ENCODE data around the gene CAP1.

DNA sequence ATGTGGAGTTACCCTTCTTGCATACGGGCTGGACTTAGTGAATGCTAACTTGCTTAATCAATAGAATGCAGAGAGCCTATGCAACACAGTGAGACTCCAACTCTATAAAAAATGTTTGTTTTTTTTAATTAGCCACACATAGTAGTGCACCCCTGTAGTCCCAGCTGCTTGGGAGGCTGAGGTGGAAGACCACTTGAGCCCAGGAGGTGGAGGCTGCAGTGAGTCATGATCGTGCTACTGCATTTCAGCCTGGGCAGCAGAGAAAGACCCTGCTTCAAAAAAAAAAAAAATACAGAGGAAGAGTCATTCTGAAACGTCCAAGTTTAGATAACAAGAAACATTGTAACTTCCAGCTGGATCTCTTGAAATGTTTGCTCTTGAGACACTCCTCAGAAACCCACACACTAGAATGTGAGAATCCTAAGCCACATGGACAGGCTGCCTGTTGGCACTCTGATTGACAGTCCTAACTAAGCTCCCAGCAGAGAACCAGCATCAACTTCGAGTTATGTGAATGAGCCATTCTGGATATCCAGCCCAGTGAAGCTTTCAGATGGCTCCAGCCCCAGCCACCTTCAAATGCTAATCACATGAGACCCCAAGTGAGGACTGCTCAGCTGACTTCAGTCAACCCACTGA is 20.0 kb upstream of the CAP1 start:
- TF ChIP-seq, protein P1, sequence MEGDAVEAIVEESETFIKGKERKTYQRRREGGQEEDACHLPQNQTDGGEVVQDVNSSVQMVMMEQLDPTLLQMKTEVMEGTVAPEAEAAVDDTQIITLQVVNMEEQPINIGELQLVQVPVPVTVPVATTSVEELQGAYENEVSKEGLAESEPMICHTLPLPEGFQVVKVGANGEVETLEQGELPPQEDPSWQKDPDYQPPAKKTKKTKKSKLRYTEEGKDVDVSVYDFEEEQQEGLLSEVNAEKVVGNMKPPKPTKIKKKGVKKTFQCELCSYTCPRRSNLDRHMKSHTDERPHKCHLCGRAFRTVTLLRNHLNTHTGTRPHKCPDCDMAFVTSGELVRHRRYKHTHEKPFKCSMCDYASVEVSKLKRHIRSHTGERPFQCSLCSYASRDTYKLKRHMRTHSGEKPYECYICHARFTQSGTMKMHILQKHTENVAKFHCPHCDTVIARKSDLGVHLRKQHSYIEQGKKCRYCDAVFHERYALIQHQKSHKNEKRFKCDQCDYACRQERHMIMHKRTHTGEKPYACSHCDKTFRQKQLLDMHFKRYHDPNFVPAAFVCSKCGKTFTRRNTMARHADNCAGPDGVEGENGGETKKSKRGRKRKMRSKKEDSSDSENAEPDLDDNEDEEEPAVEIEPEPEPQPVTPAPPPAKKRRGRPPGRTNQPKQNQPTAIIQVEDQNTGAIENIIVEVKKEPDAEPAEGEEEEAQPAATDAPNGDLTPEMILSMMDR (IDR thresholded peaks at IDR 0.05), result no peak
- no peak for TF ChIP-seq POLR2AphosphoS5 (IDR thresholded peaks at IDR 0.05)

Data from upper lobe of left lung (tissue), 4 donors.